GM12865 (cell line): Measurements from ENCODE around the gene CRB3.

ENCODE experiments used
- DNase-seq: peaks from one replicate; pipeline ENCODE4 v3.0.0; 2010; ENCODE audit warnings: low read depth
- H3K4me3 ChIP-seq: 2 replicates; pipeline ENCODE4 v1.5.1; 2011; ENCODE audit warnings: mild to moderate bottlenecking, low read depth, low read length, control low read depth
- TF ChIP-seq, protein P1 (sequence below): IDR thresholded peaks from 2 replicates; pipeline ENCODE4 v1.5.1; 2011; ENCODE audit warnings: low read length, control low read depth, low read depth, inconsistent platforms; ENCODE audit not compliant: insufficient read depth; ENCODE audit errors: missing control alignments

CRB3 gene

GRCh38 chr19:6464070-6464873 is at the start of gene CRB3:
Gene CRB3, plus strand, starts transcription at chr19:6464271. Its CDS starts 431 bp downstream, at chr19:6464702.
- TF ChIP-seq, protein P1, sequence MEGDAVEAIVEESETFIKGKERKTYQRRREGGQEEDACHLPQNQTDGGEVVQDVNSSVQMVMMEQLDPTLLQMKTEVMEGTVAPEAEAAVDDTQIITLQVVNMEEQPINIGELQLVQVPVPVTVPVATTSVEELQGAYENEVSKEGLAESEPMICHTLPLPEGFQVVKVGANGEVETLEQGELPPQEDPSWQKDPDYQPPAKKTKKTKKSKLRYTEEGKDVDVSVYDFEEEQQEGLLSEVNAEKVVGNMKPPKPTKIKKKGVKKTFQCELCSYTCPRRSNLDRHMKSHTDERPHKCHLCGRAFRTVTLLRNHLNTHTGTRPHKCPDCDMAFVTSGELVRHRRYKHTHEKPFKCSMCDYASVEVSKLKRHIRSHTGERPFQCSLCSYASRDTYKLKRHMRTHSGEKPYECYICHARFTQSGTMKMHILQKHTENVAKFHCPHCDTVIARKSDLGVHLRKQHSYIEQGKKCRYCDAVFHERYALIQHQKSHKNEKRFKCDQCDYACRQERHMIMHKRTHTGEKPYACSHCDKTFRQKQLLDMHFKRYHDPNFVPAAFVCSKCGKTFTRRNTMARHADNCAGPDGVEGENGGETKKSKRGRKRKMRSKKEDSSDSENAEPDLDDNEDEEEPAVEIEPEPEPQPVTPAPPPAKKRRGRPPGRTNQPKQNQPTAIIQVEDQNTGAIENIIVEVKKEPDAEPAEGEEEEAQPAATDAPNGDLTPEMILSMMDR = no peak
- DNase-seq = no peak
- H3K4me3 ChIP-seq = no peak within 1 kb of the TSS

- no peak for DNase-seq
- TF ChIP-seq, protein P1 = no peak
- no peak overlapping the region for H3K4me3 ChIP-seq
Measured at GRCh38 chr19:6414793-6415590, 49.1 kb upstream of the CRB3 start.

DNA sequence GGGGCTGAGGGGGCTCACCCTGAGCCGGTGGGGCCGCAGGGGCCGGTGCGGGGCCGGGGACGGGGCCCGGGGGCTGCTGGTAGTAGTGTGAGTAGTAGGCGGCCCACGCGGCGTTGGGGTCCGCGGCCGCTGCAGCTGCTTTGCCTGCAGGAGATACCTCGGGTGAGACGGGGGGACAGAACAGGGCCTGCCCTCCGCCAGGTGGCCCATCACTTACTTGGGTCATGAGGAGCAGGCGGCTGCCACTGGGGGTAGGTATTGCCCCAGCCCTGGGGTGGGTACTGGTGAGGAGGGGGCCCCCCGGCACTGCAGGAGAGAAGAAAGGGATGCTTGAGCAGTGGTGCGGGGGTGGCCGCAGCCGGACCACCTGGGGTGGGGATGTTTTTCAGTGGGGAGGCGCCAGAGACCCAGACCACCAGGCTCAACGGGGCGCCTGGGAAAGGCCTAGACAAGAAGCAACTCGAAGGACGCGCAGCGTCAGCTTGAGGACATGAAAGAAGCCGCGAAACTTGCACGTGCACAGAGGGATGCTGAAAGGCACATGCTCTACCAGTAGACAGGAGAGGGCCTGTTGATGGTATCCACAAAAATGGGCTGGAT is 48.4 kb upstream of the CRB3 start:
- TF ChIP-seq, protein P1 = no peak
- H3K4me3 ChIP-seq = no peak overlapping the region
- DNase-seq = no peak

DNA sequence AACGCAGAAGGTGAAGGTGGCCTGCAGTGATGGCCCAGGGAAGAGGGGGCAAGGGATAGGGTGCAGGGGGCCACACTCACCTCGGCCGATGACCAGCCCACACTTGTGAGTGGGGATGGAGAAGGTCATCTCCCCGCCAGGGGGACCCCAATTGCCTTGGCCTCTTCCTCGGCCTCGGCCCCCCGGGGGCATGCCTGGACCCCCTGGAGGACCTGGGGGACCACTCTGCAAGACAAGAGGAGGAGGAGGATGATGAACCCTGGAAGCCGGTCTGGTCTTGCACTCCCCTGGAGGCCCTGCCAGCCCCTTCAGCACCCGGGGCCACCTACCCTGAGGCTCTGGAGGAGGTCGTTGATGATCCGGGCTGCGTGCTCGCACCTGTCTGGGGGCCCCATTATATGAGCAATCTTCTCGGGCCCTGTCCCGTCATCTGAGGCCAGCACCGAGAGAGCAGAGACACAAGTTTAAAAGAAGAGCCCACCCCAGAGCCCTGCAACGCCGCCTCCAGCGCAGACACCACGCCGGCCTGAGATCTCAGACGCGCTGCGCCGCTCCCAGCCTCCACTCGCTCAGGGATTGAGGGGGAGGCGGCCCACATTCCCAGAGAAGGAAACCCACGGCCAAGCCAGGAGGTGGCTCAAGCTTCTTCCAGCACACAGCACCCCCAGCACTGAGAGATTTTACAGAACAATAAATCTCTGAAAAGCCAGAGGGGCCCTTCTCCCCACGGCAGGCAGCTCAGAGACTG is 47.2 kb upstream of the CRB3 start:
- H3K4me3 ChIP-seq = no peak overlapping the region
- TF ChIP-seq, protein P1 = no peak
- no peak for DNase-seq

- no peak overlapping the region for H3K4me3 ChIP-seq
- no peak for DNase-seq
- TF ChIP-seq, protein P1 = no peak
Measured at GRCh38 chr19:6417713-6418561, 46.1 kb upstream of the CRB3 start.

DNA sequence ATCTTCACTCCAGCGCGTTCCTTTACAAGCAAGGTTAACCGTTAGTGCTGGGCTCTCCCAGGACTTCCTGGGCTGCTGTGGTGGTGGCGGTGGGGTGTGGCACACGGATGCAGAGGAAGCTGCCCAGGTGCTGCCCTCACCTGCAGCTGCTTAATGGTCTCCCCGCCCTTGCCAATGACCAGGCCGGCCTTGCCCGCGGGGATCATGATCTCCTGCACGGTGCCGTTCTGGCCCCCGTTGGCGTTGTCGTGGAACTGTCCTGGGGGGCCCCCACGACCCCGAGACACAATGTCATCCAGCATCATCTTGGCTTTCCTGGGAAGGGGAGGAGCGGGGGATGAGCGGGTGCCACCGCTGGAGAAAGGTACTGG is 45.5 kb upstream of the CRB3 start:
- TF ChIP-seq, protein P1 = no peak
- DNase-seq = no peak
- H3K4me3 ChIP-seq = no peak overlapping the region
